ENCODE data around the gene NAB1.
"Not testable (repeated sequence)": the region's sequence is repeated elsewhere in the genome, so short reads cannot be mapped to it uniquely, and the experiment has no call there.

The NAB1 gene

GRCh38 chr2:190707726-190708125 is 58.8 kb downstream of the NAB1 start:
- no peak for DNase-seq (ENCODE audit: low spot score)
- TF ChIP-seq, protein P1, sequence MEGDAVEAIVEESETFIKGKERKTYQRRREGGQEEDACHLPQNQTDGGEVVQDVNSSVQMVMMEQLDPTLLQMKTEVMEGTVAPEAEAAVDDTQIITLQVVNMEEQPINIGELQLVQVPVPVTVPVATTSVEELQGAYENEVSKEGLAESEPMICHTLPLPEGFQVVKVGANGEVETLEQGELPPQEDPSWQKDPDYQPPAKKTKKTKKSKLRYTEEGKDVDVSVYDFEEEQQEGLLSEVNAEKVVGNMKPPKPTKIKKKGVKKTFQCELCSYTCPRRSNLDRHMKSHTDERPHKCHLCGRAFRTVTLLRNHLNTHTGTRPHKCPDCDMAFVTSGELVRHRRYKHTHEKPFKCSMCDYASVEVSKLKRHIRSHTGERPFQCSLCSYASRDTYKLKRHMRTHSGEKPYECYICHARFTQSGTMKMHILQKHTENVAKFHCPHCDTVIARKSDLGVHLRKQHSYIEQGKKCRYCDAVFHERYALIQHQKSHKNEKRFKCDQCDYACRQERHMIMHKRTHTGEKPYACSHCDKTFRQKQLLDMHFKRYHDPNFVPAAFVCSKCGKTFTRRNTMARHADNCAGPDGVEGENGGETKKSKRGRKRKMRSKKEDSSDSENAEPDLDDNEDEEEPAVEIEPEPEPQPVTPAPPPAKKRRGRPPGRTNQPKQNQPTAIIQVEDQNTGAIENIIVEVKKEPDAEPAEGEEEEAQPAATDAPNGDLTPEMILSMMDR (IDR thresholded peaks at IDR 0.05; ENCODE audit: extremely low read depth, missing control alignments) = no peak

DNA sequence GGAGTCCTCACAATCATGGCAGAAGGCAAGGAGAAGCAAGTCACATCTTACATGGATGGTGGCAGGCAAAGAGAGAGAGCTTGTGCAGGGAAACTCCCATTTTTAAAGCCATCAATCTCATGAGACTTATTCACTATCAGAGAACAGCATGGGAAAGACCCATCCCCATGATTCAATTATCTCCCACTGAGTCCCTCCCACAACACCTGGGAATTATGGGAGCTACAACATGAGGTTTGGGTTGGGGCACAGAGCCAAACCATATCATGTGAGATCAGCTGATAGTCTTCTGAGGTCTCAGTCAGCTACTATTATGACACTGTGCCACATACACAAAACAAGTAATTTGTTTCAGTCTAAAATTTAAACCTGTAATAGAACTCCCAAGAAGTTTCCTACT is 59.8 kb downstream of the NAB1 start:
- not testable (repeated sequence) for DNase-seq (ENCODE audit: low spot score)

DNA sequence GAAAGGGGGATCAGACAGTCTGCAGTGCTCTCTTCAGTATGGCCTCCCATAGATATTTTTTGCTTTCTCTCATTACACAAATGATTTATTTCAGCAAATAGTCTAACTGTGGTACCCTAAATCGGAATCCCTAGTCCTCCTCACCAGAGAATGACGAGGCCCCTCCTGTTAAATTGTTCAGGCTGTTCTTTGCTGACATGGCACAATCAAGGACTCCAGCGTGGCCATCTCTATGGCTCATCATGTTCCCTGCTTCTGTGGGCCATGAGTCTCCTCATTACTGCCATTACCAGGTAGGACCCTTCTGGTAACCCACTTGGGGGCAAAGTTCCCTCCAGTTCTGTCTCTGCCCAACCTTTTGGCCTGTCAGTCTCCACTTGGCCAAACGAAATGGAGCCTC is 62.2 kb downstream of the NAB1 start:
- no peak for DNase-seq (ENCODE audit: low spot score)
- TF ChIP-seq, protein P1 (IDR thresholded peaks at IDR 0.05; ENCODE audit: extremely low read depth, missing control alignments) = no peak

GRCh38 chr2:190713471-190713870 is 64.6 kb downstream of the NAB1 start:
- DNase-seq (ENCODE audit: low spot score) = no peak
- TF ChIP-seq, protein P1 (IDR thresholded peaks at IDR 0.05; ENCODE audit: extremely low read depth, missing control alignments) = no peak

- TF ChIP-seq, protein P1 (IDR thresholded peaks at IDR 0.05; ENCODE audit: extremely low read depth, missing control alignments) = no peak
- DNase-seq (ENCODE audit: low spot score) = no peak
Measured at GRCh38 chr2:190714958-190715357, 66.1 kb downstream of the NAB1 start.

DNA sequence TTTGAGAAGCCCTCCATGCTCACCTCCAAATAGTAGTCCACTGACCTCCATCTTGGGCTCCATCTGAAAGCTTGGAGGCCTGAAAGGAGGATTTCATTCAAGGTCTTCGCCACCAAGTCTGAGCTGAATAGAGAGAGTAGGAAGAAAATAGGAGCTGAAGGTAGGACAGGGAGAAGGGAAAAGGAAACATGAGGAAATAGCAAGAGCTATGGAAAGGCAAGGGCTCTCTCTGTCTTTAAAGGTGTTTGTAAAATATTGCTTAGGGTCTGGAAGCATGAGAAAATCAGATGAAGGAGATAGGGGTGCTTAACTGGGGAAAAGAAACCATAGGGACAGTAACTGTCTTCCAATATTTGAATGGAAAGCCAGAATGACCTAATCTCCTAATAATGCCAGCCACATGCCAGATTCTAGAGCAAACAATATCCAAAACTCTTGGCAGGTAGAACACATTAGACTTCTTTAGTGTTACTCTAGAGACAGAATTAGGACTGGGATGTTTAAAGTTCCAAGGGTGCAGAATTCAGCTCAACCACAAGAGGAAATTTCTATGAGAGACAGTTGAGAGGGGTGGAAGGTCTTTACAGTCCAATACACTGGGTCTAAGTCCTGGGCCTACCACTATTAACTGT is 67.4 kb downstream of the NAB1 start:
- DNase-seq (ENCODE audit: low spot score) = no peak
- TF ChIP-seq, protein P1 (IDR thresholded peaks at IDR 0.05; ENCODE audit: extremely low read depth, missing control alignments) = no peak

DNA sequence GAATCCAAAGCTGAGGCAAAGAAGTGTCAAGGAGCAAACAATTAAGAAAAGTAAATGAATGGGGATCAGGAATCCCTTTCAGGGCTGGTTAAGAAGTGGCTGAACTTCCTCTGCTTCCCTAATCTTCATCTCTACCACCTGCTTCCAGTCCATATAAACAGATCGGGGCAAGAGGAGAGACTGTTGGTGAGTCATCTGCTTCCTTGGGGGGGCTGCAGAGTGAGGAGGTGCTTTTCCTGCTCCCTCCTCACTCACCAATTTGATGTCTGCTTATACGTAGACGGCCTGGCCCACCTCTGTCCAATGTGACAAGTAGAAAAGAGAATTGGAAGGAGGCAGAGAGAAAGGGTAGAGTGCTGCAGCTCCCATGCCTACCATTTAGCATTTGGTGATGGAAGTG is 68.4 kb downstream of the NAB1 start:
- TF ChIP-seq, protein P1 (IDR thresholded peaks at IDR 0.05; ENCODE audit: extremely low read depth, missing control alignments) = no peak
- no peak for DNase-seq (ENCODE audit: low spot score)

Measured in GM20000 (cell line).